Muscle of arm (tissue), 12 donors: ENCODE measurements around the gene MITF. TPM values are rescaled to one million over a fixed set of nuclear protein-coding genes. Genes with fewer than 3 reads are reported as not detected.

ENCODE experiments used
- DNase-seq: peaks from one replicate; pipeline ENCODE4 v3.0.0-alpha.2; 2013
- polyA plus RNA-seq, 12 donors: library from polyadenylated mRNA; unstranded; fragments of 120-200 nt; gene quantifications; one replicate each; pipeline ENCODE4 v1.2.1, GENCODE V29; 2013; ENCODE audit not compliant: insufficient read length in 12 of 12

MITF gene
- polyA plus RNA-seq, 12 donors: 5.9 to 16.3 (median 7.5) TPM; not detected in 1

DNA sequence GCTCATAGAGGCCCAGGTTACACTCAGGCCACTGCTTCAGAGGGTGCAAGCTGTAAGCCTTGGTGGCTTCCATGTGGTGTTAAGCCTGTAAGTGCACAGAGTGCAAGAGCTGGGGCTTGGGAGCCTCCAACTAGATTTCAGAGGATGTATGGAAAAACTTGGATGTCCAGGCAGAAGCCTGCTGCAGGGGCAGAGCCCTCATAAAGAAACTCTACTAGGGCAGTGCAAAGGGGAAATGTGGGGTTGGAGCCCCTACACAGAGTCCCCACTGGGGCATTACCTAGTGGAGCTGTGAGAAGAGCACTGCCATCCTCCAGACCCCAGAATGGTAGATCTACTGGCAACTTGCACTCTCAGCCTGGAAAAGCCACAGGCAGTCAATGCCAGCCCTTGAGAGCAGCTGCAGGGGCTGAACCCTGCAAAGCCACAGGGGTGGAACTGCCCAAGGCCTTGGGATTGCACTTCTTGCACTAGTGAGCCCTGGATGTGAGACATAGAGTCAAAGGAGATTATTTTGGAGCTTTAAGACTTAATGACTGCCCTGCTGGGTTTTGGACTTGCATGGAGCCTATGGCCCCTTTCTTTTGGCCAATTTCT is 14.0 kb downstream of the MITF start:
- DNase-seq: no peak

DNA sequence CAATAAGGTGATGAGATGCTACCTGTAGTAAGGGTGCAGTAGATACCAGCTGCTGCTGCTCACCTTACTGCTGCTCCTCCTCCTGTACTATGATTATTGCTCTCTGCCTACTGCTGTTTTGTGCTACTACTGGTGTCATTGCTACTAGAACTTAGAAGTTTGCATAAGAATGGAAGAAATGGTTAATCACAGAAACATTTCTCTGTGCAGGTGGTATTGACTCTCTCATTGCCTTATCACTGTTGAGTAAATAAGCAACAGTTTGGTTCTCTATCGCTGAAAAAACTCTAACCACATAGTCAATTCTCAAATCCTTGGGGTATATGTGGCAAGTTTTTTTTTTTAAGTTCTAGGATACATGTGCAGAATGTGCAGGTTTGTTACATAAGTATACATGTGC is 16.5 kb downstream of the MITF start:
- DNase-seq: no peak

DNA sequence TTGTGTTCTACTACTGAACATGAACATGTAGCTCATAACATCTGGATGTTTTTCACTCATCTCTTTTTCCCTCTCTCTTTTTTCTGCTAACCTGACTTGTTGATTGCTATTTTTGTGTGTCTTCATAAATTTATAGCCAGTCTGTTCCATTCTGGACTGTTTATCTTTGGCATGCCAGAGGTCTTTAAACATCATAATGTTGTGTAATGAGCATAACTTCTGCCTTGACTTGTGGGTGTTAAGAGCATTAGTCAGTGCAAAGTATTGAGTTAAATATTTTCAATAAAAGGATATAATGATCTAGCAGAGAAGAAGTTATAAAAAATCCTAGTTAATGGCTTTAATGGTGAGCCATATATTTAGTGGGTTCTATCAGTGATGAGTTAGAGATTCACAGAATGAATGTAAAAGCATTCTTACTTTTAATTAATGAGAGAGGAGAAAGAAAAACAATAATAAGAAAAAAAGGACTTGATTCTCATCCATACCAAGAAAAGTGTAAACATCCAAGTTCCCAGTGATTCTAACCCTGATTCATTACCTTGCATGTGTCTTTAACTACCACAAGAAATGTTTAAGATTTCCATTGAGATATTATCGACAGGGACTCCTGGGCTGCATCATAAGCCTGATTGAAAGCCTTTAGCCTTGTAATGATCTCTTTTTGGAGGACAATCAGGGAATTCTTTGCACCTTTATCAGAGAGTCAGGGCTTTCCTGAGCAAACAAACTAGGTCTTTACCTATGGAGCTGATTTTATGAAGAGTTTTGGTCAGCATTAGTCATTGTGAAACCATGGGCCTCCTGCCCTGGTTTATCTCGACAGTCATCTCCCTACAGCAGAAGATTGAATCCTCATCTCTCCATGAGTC is 22.9 kb downstream of the MITF start:
- no peak for DNase-seq

DNA sequence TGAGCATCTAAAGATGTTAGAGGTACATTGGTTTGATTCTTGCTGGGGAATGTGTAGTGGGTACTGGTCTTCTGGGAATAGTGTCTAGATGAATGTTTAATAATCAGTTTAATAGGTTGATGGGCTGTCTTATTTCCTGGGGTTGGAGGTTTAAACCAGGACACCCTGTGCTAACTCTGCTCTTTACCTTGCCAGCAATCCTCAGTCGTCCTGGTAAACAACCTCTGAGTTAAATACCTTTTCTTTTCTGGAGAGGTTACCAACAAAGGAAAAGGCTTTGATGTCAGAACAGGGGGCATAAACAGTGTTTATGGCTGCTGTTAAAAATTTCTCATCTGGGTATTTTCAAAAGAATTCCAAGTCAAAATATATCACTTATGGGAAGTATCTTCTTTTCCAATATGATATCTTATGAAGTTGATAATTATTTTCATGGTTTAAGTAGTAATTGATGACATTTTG is 23.5 kb downstream of the MITF start:
- DNase-seq: no peak

DNA sequence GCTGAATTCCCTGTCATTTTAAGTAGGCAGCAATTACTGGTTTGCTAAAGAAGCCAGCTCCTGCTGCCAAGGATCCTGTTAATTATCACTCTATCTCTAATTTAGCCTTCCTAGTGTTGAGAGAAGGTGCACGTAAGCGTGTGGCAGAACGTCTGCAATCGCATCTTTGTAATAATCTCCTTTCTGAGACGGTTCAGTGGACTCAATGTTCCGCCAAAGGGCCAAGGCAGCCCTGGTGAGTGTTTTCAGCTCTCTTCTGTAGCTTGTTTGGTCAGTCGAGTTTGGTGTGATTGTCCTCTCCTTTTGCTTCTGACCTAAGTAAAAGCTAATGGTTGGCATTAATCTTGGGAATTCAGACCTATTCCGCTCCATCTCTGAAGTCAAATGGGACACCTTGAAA is 24.2 kb downstream of the MITF start:
- no peak for DNase-seq

DNA sequence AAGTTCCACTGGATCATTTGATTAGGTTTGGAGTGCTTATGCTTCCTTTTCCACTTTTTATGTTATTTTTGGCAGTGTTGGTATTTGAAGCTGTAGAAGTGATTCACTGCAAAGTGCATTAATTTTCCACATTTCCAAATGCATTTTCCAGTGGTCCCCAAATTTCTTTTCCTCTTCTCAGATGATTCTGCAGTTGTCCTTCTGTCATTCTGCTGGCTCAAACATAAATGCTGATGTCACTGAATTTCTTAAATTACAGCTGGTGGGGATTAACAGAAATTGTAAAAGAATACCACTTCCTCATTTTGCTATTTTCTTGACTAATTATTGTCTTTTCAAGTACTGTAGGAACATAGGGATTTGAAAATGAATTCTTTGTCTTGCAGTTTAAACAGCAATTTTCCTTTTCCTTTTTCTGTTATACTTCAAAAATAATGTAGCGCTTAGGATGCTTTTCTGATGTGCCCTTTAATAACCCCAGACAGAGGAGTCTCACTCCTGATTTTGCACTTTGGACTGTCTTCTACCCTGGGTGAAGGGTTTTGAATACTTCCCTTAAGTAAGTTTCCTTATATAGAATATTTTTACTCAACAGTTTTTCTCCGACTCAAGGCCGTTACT is 25.0 kb downstream of the MITF start:
- DNase-seq: peak; percentile 63

DNA sequence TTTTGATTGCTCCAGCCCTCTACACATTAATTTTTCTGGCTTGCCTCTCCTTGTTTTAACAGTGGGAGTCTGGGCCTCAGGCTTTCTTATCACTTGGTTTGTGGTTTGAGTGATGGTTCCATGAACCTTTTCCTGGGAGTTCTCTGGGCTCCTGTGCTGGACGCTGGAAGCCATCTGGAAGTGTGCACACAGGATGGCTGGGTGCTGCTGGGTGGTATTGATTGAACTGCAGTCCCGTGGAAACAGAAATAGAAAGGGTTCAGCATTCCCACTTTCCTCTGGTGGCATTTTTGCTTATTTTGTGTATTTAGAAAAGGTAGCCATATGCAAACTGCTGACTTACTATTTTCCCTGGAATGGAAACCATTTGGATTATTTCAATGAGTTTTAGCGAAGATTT is 25.6 kb downstream of the MITF start:
- no peak for DNase-seq

DNA sequence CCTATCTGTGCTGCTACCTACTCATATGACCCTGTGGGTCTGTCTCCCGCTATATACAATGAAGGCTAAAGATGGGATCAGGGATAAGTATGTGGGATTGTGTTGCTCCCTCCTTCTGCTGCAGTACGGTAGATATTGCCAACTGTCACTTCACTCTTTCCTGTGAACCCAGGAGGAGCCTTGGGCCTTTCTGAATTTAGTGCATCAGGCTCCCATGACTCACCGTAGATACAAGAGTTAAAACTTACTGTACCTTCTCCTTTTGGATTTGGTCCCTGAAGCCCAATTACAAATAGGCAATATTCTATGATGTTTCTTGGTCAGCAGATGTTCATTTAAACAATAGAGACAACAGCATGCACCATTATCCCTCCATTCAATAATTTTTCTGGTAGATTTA is 27.4 kb downstream of the MITF start:
- DNase-seq: no peak

DNA sequence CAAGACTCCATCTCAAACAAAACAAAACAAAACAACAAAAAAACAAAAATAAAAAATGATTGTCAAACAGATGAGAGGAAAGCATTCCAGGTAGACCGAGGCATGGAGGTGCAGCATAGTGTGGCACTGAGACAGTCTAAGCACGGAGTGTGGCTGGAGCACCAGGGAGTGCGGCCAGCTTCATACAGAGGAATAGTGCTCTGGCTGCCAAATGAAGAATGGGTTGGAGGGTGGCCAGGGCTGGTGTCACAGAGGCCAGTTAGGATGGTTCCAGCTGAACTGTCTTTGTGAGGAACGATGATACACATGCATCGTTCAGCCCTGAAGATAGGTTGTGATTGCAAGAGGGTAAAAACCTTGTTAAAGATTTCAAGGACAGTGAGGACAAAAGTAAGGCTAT is 28.3 kb downstream of the MITF start:
- peak; percentile 49 for DNase-seq

DNA sequence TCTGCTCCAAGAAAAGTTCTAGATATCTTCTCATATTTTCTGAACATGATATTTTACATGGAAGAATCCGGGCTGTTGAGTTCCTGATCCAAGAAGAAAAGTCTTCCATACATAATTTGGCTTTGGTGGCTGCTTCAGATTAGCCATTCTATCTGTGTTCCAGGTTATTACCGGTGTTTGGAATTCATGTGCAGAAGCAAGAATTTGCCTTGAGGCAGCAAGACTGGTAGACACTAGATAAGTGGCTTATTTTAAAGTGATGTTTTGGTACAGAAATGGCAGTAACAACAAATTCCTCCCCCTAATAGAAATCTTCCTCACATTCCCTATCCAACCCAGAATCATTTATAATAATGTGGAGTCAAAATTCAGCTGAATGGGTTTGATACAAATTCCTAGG is 29.2 kb downstream of the MITF start:
- no peak for DNase-seq

DNA sequence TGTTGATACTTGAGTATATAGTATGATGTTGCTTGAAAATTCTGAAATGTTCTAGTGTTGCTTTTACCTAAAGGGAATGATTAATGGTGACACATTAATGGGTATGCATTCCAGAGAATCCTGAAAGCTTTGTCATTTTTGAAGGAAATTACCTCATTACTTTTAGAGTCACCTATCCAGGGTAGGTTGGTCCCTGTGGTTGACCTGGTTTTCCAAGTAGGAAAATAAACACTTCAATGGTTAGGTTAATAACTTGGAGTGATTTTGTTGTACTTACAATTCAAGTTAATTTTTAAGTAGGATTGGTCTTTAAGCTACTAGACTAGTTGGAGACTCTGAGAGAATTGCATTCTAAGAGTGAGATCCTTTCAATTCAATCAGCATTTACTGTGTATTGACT is 31.0 kb downstream of the MITF start:
- no peak for DNase-seq

DNA sequence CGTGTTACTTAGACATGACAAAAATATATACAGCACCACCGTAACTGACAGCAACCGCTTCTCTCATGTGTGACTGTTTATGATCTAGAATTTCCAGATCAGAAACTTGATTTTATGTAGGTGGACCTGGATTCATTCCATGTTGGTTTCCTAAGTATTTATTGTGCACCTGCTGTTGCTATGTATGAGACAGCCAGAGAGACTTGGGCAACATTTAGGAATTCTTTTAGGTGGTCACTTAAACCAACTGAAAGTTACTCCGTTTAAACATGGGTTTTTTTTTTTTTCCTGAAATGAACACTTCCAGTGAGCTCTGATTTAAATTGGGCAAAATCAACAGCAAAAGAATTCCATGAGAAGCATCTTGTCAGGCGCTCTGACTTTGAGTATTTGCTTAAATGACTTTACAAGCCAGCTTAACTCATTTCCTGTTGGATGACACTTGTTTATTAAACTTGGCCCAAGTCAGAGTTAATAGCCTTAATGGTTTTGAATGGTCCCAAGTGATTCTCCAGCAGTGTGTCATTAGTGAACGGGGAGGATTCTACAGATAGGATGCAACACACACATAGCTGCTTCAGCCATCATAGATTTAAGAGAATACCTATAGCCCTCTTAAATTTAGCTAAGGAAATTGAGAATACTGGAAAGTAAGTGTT is 31.8 kb downstream of the MITF start:
- no peak for DNase-seq

DNA sequence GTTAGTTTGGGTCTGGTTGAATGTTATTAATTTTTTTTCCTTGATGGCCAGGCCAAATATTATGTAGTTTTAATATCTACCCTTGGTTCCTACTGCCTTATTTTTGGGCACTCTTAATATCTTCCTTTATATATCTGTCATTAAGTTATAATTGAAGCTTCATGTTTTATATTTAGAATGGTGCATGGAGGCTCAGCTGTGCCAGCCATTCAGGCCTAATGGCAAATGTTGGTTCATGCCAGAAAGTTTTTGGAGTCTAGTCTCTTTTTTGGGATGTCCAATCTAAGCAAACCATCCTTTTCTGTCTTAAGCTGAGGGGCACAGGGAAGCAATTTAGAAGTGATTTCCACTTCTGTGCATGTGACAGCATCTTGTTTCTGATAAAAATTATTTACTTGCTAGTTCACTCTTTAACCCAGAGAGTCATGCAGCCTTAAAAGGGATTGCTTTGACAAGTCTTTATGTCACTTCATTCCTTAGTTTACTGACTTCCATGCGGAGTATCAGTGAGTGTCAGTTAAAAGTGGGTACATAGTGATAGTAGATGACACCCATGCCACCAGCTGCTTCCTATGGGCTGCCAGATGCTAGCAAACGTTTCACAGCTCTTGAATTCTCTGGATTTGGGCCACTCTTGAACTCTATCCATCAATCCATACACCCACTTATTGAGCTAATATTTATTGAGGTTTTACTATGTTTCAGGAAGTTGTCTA is 33.0 kb downstream of the MITF start:
- no peak for DNase-seq

DNA sequence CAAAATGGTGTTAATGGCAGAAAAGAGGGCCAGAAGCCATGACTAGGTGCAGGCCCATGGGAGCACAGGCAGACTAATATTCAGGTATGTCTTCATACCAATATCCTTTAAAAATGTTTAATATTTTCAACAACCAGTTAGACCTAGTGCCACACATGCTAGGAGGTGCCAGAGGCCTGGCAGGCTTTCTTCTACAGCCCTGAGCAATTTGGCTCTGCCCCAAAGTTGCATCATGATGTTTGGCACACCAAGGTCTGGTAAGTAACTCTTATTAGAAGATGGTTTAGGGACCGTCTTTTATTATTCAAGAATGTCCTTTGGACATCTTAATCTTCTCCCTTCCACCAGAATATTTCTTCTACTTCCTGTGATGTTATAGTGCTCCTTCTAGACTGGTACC is 34.8 kb downstream of the MITF start:
- DNase-seq: no peak

DNA sequence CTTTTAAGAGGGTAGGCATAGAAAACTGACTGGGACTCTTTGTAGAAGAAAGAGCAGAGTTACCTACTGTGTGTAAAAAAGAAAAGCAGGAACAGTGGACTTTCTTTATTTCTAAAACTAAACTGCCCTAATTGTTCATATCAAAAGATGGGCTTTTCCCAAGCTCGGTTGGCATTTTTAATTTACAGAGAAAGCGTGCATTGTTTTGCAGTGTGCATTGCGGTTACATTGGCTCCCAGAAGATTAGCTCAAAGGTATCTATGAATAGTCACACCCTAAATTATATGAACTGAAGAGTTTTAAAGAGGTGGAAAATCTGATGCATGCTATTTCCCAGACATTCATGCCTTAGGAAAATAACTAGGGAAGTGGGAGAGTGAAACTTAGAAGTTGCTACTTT is 36.5 kb downstream of the MITF start:
- DNase-seq: no peak

DNA sequence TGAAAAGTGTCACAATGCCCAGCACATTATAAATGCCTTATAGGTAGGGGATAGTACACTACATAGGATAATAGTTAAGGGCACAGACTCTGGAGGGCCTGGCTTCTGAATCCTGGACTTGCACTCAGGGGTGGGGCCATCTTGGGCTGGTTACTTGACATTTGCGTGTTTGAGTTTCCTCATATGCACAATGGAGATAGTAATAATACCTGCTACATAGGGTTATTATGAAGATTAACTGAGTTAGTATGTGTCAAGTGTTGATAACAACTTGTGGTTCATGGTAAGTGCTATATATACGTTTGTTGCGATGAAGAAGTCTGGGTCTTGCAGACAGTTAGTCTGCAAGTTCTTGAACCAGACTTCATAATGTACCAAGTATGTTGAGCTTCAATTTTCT is 37.0 kb downstream of the MITF start:
- no peak for DNase-seq

DNA sequence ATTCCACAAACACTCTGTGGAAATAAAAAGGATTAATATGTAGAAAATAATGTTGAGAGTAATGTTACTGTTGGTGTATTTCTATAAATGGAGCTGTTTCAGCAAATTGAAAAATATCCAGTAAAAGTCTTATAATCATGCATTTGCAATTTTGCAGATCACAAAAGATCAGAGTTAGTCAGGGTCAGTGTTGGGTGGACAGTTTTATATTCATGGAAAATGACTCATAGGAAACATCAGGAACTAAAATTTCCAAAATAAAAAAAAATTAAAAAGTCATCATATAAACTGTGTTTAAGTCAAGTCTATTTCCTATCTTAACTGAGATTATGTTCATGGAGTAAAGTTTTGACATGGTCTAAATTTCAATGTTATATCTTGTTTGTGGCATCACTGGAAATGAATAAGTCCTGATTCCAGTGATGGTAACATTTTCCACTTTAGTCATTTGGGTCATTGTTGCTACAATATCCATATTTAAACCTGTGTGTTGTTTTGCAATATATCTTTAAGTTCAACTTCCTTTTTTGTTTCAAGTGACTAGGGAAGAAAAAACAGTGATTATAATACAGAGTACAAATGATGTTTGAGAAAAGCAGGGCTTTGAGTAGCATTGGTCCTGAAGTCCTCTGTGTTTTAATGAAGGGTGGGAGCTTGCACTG is 37.8 kb downstream of the MITF start:
- no peak for DNase-seq

DNA sequence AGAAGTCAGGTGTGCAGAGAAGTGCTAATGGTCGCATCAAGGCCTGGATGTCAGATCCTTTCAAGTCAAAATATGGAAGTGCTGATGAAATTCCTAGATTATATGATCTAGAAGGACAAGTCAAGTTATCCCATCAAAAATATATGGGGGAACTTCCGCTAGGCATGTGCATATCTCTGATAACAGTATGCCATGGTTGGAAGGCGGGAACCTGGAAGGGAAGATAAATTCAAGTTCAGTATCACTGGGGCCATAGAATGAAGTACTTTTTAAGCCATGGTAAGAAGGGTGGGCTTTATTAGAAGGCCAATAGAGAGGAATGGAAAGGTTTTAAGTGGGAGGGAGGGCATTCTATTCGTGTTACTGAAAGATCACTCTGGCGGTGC is 38.3 kb downstream of the MITF start:
- no peak for DNase-seq

DNA sequence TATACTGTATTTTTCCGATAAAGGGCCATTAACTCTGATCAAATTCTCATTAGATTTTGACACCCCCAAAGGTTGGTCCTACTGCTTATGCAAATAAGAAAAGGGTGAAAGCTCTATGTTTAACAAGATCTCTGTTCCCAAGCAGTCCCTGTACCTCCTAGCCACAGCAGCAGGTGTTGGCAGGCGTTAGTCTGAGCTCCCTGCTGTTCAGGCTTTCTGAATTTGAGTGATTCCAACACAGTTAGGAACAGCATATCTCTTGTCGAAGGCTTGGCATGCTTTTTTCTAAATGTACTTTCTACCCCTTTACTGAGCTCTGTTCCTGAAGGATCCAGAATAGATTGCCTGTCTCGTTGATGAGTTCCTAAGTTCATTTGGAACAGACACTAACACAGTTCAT is 42.3 kb downstream of the MITF start:
- DNase-seq: no peak

DNA sequence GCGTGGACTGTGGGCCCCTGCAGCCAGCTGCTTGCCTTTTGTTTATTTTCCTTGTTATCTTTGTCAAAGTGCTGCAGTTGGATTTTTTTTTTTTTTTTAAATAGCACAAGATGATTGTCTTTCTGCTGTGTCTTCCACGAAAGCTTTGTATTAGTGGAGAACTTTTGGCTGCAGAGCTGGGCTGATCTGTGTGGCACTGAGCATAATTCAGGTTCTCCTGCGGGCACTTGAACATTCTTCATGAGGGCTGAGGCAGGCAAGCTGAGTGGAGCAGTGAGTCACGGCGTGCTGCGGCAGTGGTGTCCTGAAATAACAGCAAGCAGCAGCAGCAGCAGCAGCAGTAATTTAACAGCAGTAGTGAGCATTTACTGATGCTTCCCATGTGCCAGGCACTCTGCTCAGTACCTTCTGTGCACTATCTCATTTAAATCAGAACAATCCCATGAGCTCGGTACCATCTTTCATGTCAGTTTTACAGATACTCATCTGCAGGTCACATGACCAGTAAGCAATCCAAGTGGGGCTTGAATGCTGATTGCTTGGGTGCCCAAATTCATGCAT is 45.8 kb downstream of the MITF start:
- no peak for DNase-seq

DNA sequence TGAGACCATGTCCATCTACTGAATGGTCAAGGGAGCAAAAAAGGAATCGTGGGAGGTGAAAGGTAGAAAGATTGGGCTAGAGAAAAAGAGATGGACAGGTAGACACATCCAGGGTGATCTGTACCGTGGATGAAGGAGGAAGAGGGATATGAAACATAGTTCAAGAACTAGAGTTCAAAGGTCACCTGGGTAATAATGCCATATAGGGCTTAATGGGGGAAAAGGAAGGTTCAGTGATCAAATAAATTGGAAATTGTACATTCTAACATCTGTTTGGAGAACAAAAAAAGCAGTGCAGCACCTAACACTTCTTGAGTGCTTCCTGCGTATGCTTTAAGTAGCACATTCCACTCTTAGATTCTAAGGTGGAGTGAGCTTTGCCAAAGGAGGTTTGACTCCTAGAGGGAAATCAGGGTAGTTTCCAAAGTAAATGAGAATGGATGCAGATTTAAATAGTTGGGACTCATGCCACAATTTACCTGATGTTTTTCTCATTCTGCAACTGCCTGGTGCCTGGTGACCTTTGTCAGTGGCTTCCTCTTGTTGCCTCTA is 46.6 kb downstream of the MITF start:
- DNase-seq: no peak
